ENCODE results near the gene TRAK1. TPM values are rescaled to one million over a fixed set of nuclear protein-coding genes. Genes with fewer than 3 reads are reported as not detected.

The TRAK1 gene
- polyA plus RNA-seq, 3 donors = 6.6 to 40.8 (median 7.0) TPM

DNA sequence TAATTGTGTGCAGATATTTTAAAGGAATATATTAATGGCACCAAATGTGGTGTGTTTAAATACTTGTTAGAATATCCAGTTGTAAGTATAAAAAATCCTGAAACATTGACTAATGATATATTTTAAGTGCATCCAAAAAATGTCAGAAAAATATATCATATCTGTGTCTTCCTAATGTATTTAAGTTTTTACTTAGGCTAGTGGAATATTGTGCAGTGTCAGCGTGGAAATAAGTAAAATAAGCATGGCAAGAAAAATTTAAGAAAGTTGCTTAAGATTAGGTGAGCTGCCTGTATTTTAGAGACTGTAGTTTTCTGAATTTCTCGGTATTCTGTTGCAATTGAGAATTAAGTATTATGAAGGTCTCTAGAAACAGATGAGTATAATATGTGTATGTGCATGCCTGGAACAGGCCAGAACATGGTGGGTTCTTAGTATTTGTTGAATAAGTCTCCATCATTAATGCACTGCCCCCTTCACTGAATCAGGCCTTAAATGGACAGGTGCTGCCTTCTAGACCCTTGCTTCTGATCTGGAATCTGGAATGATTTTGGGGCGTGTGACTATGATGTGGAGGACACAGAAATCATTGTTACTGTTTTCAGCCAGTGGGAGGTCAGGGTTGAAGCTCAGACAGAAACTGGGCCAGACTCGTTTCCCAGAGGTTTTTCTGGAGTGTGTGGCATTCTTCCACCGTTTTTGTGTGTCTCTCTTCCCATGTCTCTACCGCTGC, 86.1 kb downstream of the TRAK1 start:
- Mint-ChIP-seq H3K4me1 (peaks cover 17% of the 10 kb centered on the region), H3K36me3 (peaks cover 15 to 42% of the 10 kb centered on the region in 2 donors), H3K9me3 (no peaks in the 10 kb centered on the region), H3K27ac (no peak overlapping the region), H3K4me3 (no peak overlapping the region), H3K27me3 (ENCODE audit: low read depth in 3 of 3) (peaks cover 0 to 3% (median 0%) of the 10 kb centered on the region in 3 donors)
- intact Hi-C loops (cut with micrococcal nuclease) = no loop called here
- DNase-seq = no peak
- no peaks in the 10 kb centered on the region for H3K27me3 ChIP-seq (ENCODE audit: control insufficient read depth in 2 of 2, insufficient read depth in 2 of 2, low read length in 2 of 2)
- H3K4me3 ChIP-seq (replicated peaks in 1 of 3; ENCODE audit: low read depth in 2 of 3, low read length in 3 of 3) = no peak overlapping the region
- H3K4me2 ChIP-seq (replicated peaks; ENCODE audit: extremely low read depth, low read length, poor library complexity, severe bottlenecking) = no peak overlapping the region
- 97% methylated on average over 4 of the region's 6 CpGs for WGBS (ENCODE audit: insufficient coverage)
- peaks cover 90% of the 10 kb centered on the region for H4K20me1 ChIP-seq (ENCODE audit: insufficient read depth, low read length)
- H3K36me3 ChIP-seq (replicated peaks in 1 of 2; ENCODE audit: control insufficient read depth in 1 of 2, insufficient read depth in 2 of 2, low read length in 2 of 2) = peaks cover 9 to 35% of the 10 kb centered on the region in 2 donors
- H3K9ac ChIP-seq (ENCODE audit: insufficient read depth, low read length, poor library complexity, severe bottlenecking) = no peak overlapping the region
- H2AFZ ChIP-seq (ENCODE audit: insufficient read depth, low read depth, low read length, poor library complexity, severe bottlenecking) = no peak overlapping the region
- no peaks in the 10 kb centered on the region for H3K9me3 ChIP-seq (replicated peaks in 1 of 2; ENCODE audit: control insufficient read depth in 1 of 2, insufficient read depth in 1 of 2, low read length in 2 of 2)
- peaks cover 5% of the 10 kb centered on the region for H3K79me2 ChIP-seq (ENCODE audit: insufficient read depth, low read length)
- no peak overlapping the region for H3K27ac ChIP-seq (ENCODE audit: low read depth in 1 of 2, low read length in 2 of 2)
- TF ChIP-seq, protein P1, sequence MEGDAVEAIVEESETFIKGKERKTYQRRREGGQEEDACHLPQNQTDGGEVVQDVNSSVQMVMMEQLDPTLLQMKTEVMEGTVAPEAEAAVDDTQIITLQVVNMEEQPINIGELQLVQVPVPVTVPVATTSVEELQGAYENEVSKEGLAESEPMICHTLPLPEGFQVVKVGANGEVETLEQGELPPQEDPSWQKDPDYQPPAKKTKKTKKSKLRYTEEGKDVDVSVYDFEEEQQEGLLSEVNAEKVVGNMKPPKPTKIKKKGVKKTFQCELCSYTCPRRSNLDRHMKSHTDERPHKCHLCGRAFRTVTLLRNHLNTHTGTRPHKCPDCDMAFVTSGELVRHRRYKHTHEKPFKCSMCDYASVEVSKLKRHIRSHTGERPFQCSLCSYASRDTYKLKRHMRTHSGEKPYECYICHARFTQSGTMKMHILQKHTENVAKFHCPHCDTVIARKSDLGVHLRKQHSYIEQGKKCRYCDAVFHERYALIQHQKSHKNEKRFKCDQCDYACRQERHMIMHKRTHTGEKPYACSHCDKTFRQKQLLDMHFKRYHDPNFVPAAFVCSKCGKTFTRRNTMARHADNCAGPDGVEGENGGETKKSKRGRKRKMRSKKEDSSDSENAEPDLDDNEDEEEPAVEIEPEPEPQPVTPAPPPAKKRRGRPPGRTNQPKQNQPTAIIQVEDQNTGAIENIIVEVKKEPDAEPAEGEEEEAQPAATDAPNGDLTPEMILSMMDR (IDR thresholded peaks at IDR 0.05) = no peak
- H3K4me1 ChIP-seq (ENCODE audit: control insufficient read depth in 1 of 2, insufficient read depth in 2 of 2, low read length in 2 of 2) = peaks cover 3 to 12% of the 10 kb centered on the region in 2 donors

DNA sequence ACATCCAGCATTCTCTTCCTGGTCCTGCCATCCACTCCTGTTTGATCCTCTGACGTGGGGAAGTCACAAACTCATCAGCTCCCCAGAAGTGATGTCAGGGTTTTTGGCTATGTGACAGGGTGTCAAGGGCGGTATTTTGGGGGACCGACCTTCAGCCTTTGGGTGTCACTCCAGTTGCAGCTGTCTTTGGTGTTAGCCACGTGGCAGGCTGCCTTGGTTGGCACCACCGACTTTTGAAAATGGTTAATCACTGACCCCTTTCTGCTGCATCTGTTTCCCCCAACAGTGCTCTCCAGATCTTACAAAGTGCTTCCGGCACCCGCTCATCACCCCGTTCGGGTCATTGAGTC, 86.6 kb downstream of the TRAK1 start:
- peaks cover 3 to 9% of the 10 kb centered on the region in 2 donors for H3K4me1 ChIP-seq (ENCODE audit: control insufficient read depth in 1 of 2, insufficient read depth in 2 of 2, low read length in 2 of 2)
- no peak overlapping the region for H3K27ac ChIP-seq (ENCODE audit: low read depth in 1 of 2, low read length in 2 of 2)
- H3K27me3 ChIP-seq (ENCODE audit: control insufficient read depth in 2 of 2, insufficient read depth in 2 of 2, low read length in 2 of 2) = no peaks in the 10 kb centered on the region
- H3K27ac Mint-ChIP-seq = peak overlapping the region in 1 of 7 donors; percentile 68
- WGBS (ENCODE audit: insufficient coverage) = 97% methylated on average over 4 of the region's 9 CpGs
- no peaks in the 10 kb centered on the region for H3K9me3 Mint-ChIP-seq
- H3K27me3 Mint-ChIP-seq (ENCODE audit: low read depth in 3 of 3) = peaks cover 0 to 3% (median 0%) of the 10 kb centered on the region in 3 donors
- DNase-seq = no peak
- peaks cover 13% of the 10 kb centered on the region for H3K4me1 Mint-ChIP-seq
- H3K36me3 Mint-ChIP-seq = peaks cover 15 to 43% of the 10 kb centered on the region in 2 donors
- peaks cover 90% of the 10 kb centered on the region for H4K20me1 ChIP-seq (ENCODE audit: insufficient read depth, low read length)
- no peak overlapping the region for H3K4me3 ChIP-seq (replicated peaks in 1 of 3; ENCODE audit: low read depth in 2 of 3, low read length in 3 of 3)
- peaks cover 9 to 35% of the 10 kb centered on the region in 2 donors for H3K36me3 ChIP-seq (replicated peaks in 1 of 2; ENCODE audit: control insufficient read depth in 1 of 2, insufficient read depth in 2 of 2, low read length in 2 of 2)
- no peak overlapping the region for H3K4me2 ChIP-seq (replicated peaks; ENCODE audit: extremely low read depth, low read length, poor library complexity, severe bottlenecking)
- intact Hi-C loops (cut with micrococcal nuclease) = no loop called here
- TF ChIP-seq, protein P1 (IDR thresholded peaks at IDR 0.05) = no peak
- peaks cover under 1% of the 10 kb centered on the region for H3K79me2 ChIP-seq (ENCODE audit: insufficient read depth, low read length)
- H3K9me3 ChIP-seq (replicated peaks in 1 of 2; ENCODE audit: control insufficient read depth in 1 of 2, insufficient read depth in 1 of 2, low read length in 2 of 2) = no peaks in the 10 kb centered on the region
- no peak overlapping the region for H2AFZ ChIP-seq (ENCODE audit: insufficient read depth, low read depth, low read length, poor library complexity, severe bottlenecking)
- no peak overlapping the region for H3K9ac ChIP-seq (ENCODE audit: insufficient read depth, low read length, poor library complexity, severe bottlenecking)
- H3K4me3 Mint-ChIP-seq = no peak overlapping the region

All from CD14-positive monocyte (primary cell).